ENCODE data around the gene DIP2C.

- TF ChIP-seq CTCF (IDR thresholded peaks at IDR 0.05): no peak
- no peak for TF ChIP-seq EP300 (IDR thresholded peaks at IDR 0.05)
- TF ChIP-seq POLR2A (IDR thresholded peaks at IDR 0.05): no peak
- no peak for TF ChIP-seq POLR2AphosphoS5 (IDR thresholded peaks at IDR 0.05)
Measured at GRCh38 chr10:639001-639750, 50.3 kb downstream of the DIP2C start.

All from stomach (tissue), 4 donors.